Ovary (tissue), 3 donors: ENCODE data around the gene TRIB2.

Experiments used
- CTCF ChIP-seq, 3 donors: fragments of 450-650 bp in 2 of 3; fragments of 200-600 bp in 1 of 3; IDR thresholded peaks; one replicate each; pipeline versions ENCODE4 v1.5.1 to v1.8.0; 2016 to 2022; ENCODE audit warnings: antibody characterized with exemption in 3 of 3, mild to moderate bottlenecking in 1 of 3
- EP300 ChIP-seq: sonication (generic); formaldehyde crosslinking; IDR thresholded peaks from one replicate; pipeline ENCODE4 v1.6.1; 2017; ENCODE audit warnings: antibody characterized with exemption
- donor health status: DM: no; HTN: no; CAD: no.

- TF ChIP-seq CTCF (IDR thresholded peaks at IDR 0.05) = no peak
- TF ChIP-seq EP300 = no peak
Observed at GRCh38 chr2:12720754-12721378, 4.1 kb downstream of the TRIB2 start.
